WI38 (cell line): ENCODE data around the gene KRT222.
A peak's percentile ranks its signal among the peaks of the same experiment; 100 is the strongest.

Experiments used
- H3K4me3 ChIP-seq: 2 replicates; pipeline ENCODE4 v1.5.1; 2011; ENCODE audit warnings: low read depth, mild to moderate bottlenecking, control low read depth, low read length
- CTCF ChIP-seq: IDR thresholded peaks from 2 replicates; pipeline ENCODE4 v1.5.1; 2012; ENCODE audit warnings: low read depth, mild to moderate bottlenecking, control low read depth, low read length

Gene KRT222

GRCh38 chr17:40663252-40663651 is 1.7 kb downstream of the KRT222 start:
- no peak overlapping the region for H3K4me3 ChIP-seq

GRCh38 chr17:40659911-40660310 is 5.1 kb downstream of the KRT222 start:
- no peak for TF ChIP-seq CTCF
- no peak overlapping the region for H3K4me3 ChIP-seq

More at GRCh38 chr17:40663252-40663651, 1.7 kb downstream of the KRT222 start:
- TF ChIP-seq CTCF, result no peak

GRCh38 chr17:40658396-40658795 is 6.6 kb downstream of the KRT222 start:
- TF ChIP-seq CTCF, result no peak
- no peak overlapping the region for H3K4me3 ChIP-seq

- no peak overlapping the region for H3K4me3 ChIP-seq
- TF ChIP-seq CTCF, result no peak
These were observed 13.0 kb downstream of the KRT222 start for GRCh38 chr17:40651939-40652338.

- no peak for TF ChIP-seq CTCF
- H3K4me3 ChIP-seq, result peak overlapping the region; percentile 83
These were observed 16.5 kb downstream of the KRT222 start for GRCh38 chr17:40648384-40648968.

- H3K4me3 ChIP-seq, result peak within 1 kb of the TSS; percentile 83
- no peak for TF ChIP-seq CTCF
These were observed 17.2 kb downstream of the KRT222 start, which contains the start of gene SMARCE1 for GRCh38 chr17:40647624-40648383. Gene SMARCE1, minus strand, starts transcription at chr17:40647818. Its CDS starts 2,016 bp downstream, at chr17:40645802.
